GM18909 (cell line): Measurements from ENCODE around the gene TRAFD1.
"Not testable (repeated sequence)": the region's sequence is repeated elsewhere in the genome, so short reads cannot be mapped to it uniquely, and the experiment has no call there.

Source experiments
- ATAC-seq: cut with Tn5 transposase; IDR thresholded peaks from one replicate; pipeline ENCODE4 v1.9.1; 2021; ENCODE audit warnings: mild to moderate bottlenecking; ENCODE audit not compliant: unreplicated experiment, poor library complexity

The TRAFD1 gene

GRCh38 chr12:112153893-112154219, 28.5 kb downstream of the TRAFD1 start:
- no peak for ATAC-seq

- not testable (repeated sequence) for ATAC-seq
Observed at GRCh38 chr12:112158461-112159145, 33.2 kb downstream of the TRAFD1 start.

GRCh38 chr12:112159146-112159541, 33.8 kb downstream of the TRAFD1 start:
- no peak for ATAC-seq

- no peak for ATAC-seq
Observed at GRCh38 chr12:112160611-112161010, 35.3 kb downstream of the TRAFD1 start.

GRCh38 chr12:112161711-112162110, 36.4 kb downstream of the TRAFD1 start:
- no peak for ATAC-seq

- no peak for ATAC-seq
Observed at GRCh38 chr12:112162241-112162790, 37.0 kb downstream of the TRAFD1 start.

GRCh38 chr12:112163056-112163455, 37.7 kb downstream of the TRAFD1 start:
- no peak for ATAC-seq

GRCh38 chr12:112163471-112163991, 38.2 kb downstream of the TRAFD1 start:
- no peak for ATAC-seq

GRCh38 chr12:112164011-112164660, 38.8 kb downstream of the TRAFD1 start:
- no peak for ATAC-seq

GRCh38 chr12:112165624-112166023, 40.3 kb downstream of the TRAFD1 start:
- ATAC-seq = no peak

GRCh38 chr12:112166051-112167015, 41.0 kb downstream of the TRAFD1 start:
- no peak for ATAC-seq

- ATAC-seq = no peak
Observed at GRCh38 chr12:112167031-112167461, 41.7 kb downstream of the TRAFD1 start.

GRCh38 chr12:112167718-112168525, 42.6 kb downstream of the TRAFD1 start:
- ATAC-seq = no peak

- ATAC-seq = no peak
Observed at GRCh38 chr12:112168561-112168971, 43.2 kb downstream of the TRAFD1 start.

- no peak for ATAC-seq
Observed at GRCh38 chr12:112169161-112169872, 44.0 kb downstream of the TRAFD1 start.

- no peak for ATAC-seq
Observed at GRCh38 chr12:112169966-112170365, 44.6 kb downstream of the TRAFD1 start.

- no peak for ATAC-seq
Observed at GRCh38 chr12:112170376-112170775, 45.0 kb downstream of the TRAFD1 start.

- ATAC-seq = no peak
Observed at GRCh38 chr12:112170971-112171596, 45.7 kb downstream of the TRAFD1 start.
